CD1c-positive myeloid dendritic cell (primary cell): ENCODE results near the gene ZNF500.

Experiments
- DNase-seq: peaks from one replicate; pipeline ENCODE4 v3.0.0-alpha.2; 2016; ENCODE audit errors: extremely low spot score

Gene ZNF500

DNA sequence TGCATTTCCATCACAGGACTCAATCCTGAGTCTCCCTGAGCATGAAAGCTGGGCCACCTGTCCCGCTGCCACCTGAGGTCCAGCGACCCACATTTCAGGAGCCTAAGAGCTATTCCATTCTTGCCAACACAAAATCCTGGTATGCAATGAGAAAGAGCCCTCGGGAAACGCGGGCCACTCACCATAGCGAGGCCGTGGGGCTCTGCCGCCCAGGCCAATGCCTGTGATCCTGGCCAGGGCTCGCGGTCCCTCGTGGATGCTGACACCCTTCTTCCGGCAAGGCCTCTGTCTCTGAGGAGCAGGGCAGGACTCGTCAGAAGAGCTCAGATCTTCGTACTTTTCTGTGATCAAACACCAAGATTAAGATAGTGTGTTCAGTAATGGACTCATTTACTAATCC, 62.0 kb downstream of the ZNF500 start:
- DNase-seq: no peak

DNA sequence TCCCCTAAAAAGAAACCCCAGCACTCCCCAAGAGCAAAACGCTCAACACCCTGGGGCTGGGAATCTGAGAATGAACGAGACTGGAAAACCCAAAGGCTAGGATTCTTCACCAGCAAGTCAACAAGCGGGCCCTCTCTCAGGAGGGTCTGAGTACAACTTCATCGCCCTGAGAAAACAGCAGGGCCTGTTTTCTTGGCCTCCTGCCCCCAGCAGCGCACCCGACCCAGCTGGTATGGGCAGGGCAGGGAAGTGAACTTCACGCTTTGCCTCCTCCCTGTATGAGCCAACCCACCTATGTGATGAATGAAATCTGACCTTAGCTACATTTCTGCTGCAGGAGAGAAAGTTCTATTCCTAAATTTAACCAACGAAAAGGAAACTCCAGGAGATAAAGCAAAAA, 62.5 kb downstream of the ZNF500 start:
- DNase-seq: no peak

DNA sequence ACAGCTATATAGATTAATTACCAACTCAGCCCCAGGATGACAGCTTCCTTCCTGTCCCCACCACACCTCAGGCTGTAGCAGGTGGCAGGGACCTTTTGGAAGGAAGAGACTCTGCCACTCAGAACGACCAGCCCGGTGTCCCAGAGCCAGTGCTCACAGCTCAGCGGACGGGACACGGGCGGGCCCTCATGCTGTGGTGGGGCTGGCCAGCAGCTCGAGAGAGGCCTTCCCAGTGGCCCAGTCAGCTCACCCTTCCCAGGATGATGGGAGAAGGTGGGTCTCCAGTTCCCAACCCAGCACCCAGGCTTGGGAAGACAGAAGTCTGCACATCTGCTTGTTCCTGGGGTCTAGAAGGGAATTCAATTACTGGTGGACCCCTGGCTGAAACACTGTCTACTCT, 63.1 kb downstream of the ZNF500 start:
- DNase-seq: no peak

DNA sequence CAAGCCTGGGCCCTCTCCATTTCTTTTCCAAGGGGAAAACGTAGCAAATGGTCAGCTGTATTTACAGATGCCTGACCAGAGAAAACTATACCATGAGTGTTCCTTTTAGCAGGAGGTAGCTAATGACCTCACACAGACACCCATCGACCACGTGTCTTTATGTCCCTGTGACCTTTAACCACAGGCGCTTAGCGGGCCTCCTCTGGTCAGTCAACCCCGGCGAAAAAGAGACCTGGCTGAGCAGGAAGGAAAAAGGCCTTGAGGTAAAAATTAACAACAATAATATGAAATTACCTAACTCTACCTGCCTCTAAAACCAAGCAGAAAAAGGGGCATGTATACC, 64.5 kb downstream of the ZNF500 start:
- no peak for DNase-seq

DNA sequence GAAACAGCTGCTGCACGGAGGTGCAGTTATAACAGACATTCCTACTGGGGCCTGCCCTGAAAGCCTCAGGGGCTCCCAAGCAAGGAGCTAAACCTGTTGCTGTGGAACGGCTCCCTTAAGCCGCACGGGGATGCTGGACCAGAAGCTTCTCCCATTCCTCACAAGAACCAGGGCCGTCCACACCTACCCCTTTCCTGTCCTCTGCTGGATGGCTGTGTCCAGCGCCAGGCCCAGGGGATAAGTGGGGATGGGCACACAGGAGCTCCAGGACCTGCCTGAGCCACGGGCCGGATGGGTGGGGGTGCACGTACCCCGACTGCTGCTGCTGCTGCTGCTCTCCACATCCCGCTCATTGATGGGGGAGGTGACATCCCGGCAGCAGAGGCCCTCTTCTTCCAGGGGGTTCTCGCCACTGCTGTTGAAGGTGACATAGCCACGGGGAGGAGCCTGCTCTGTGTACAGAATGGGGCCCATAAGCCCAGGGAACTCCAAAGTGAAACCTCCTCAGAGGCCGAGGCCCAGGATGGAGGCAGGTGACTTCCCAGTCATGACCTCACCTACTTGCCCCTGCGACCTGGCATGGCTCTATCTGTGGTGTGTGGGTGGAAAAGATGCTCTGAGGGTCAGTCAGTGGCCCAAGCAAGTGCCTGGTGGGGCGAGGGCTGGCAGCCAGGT, 65.0 kb downstream of the ZNF500 start:
- DNase-seq: no peak

DNA sequence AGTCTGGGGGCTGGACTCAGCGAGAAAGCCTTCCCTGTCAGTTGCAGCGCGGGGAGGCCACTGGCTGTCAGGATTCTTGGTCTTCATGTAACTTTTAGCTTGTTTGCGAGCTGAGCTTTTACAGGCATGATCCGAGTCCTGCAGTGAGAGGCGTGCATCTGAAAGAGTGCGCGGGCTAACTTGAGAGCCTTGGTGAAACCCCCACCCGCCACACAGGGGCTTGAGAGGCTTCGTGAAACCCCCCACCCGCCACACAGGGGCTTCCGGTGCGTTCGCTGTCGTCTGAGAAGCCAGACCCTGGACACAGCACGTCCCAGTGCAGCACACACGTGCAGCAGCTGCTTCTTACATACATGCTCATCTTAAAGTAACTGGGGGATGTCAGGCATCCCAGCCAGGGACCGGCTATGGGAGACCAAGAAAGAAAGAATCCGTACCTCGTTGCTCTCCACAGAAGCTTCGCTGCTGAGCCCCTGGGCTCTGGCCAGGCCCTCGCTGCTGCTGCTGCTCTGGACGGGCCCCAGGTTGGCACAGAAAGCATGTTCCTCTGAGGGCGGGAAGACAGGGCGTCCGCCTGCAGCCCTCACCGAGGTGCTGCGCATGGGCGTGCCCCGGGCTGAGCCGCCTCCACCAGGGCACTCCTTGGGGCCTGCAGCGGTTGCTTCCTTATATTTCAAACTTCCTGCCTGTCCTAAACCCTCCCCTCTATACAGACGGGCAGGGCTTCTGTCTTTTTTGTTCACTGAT, 65.8 kb downstream of the ZNF500 start:
- DNase-seq: no peak

DNA sequence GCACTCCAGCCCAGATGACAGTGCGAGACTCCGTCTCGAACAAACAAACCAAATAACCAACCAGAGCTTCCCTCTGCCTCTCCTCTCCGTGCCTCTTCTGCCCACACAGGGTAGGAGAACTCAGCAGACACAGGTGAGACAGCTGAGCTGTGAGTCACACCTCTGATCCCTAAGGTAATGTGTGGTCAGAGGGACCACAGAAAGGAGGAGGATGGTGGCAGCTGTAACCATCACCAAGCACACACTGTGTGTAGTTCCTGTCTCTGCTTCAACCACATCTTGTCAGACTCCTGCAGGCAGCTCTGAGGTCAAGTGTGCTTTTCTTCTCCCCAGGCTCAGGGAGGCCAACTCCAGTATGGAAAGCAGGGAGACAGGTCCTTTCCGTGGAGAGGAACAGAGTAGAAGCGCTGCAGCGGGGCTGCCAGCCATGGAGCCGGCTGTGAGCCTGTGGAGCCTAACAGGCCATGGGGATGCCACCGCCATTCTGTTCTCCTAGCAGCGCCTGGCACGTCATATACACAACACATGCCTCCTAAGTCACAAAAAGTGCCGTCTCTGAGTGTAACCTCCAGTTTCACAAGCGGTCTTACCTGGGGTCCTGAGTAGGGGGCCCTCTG, 66.5 kb downstream of the ZNF500 start:
- DNase-seq: no peak

DNA sequence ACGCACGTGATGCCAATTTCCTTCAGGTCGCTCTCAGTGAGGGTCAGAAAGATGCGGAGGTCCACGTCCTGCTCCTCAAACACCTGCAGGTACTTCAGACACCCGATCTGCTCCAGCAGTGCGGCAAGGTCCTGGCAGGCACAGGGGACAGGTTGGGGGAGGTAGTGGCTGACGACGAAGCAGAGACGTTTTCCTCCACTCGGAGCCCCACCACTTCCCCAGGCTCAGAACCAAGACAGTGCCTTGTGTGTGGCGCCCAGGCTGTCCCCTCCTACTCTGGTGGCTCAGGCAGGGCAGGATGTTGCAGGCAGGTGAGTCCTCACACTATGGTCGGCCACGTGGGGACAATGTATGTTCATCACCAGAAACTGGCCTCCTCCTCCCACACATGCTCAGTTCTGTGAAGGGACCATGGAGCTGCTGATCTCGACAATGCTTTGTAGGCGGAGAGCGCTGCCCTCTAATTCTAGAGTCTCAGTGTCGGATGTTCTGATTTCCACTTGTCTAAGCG, 67.9 kb downstream of the ZNF500 start:
- DNase-seq: no peak

DNA sequence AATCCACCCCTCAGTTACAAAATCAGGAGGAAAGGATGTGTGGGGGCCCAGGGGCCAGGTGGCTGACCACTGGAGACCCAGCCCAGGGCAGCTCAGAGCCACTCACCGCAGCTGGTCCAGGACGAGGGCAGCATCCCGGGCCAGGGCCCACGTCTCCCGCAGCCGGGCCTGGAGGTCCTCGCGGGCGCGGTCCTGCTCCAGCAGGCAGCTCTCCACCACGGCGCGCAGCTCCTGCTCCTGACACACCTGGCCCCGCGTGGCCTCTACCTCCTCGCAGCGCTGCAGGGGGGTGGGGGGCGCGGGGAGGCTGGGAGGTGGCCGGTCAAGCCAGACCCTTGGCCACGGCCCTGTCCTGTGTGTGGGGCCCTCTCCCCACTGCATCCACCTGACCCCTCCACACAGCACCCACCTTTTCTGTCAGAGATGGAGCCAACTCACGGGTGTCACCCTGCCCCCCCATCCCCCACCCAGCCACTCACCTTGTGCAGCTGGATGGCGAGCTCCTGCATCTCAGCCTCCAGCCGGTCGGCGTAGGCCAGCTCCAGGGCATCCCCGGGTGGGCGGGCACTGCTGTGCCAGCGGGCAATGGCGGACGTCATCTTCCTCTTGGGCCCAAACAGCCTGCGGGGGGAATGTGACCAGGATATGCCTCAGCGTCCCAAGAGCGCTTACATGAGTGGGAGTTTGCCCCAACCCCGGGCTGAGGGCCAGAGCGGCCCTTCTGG, 68.5 kb downstream of the ZNF500 start:
- no peak for DNase-seq
